ENCODE measurements around the gene KRTAP10-12. TPM values are rescaled to one million over a fixed set of nuclear protein-coding genes. Genes with fewer than 3 reads are reported as not detected.

KRTAP10-12 gene
- total and polyA plus RNA-seq, 2 of the 4 experiments (the other 2 are of a cell fraction): not detected

DNA sequence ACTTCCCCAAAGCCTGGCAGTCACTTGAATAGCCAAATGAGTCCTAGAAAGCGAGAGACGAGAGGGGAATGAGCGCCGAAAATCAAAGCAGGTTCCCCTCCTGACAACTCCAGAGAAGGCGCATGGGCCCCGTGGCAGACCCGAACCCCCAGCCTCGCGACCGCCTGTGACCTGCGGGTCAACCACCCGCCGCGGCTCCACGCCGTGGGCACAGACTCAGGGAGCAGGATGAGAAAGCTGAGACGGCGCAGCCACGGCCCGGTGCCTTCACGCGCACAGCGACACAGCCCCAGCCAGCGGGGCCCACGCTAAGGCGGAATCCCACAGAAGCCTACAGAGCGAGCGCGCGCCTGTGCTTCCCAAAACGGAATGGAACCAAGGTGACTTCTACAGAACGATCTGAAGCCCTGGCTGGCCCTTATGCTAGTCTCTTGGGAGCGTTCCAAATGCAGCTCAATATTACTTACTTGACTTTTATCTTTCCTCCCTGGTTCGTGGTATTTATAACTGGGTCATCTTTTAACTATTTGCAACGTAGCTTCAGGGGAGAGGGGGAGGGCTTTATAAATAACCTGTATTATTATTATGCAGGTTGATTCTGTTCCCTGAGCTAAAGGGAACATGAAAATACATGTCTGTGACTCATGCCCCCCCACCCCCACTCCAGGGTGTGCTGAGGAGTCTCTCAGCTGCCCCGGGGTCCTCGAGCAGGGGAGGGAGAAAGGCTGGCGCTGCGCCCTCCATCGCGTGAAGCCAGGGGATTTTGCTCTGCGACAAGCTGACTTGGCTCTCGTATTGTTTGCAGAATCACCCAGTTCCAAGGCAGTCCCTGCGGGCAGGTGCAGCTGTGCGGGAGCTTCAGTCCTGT lies 12.7 kb downstream of the KRTAP10-12 start:
- dilution Hi-C loops (cut with HindIII; ENCODE audit: low sequenced_read_pairs, unreplicated experiment): no loop called here
- no peak overlapping the region for H2BK20ac ChIP-seq (ENCODE audit: low read depth, low read length)

More for the DNA sequence above, 12.7 kb downstream of the KRTAP10-12 start:
- Histone ChIP-seq H4K5ac (ENCODE audit: low read depth, low read length) (no peak overlapping the region), H3K23ac (ENCODE audit: low read depth, low read length) (no peak overlapping the region), H3K4ac (ENCODE audit: low read depth, low read length) (no peak overlapping the region), H4K91ac (ENCODE audit: insufficient read depth, low read depth, low read length) (no peak overlapping the region), H3K18ac (ENCODE audit: low read depth, low read length) (no peak overlapping the region), H2BK5ac (ENCODE audit: low read depth, low read length, poor library complexity, severe bottlenecking) (no peak overlapping the region), H3K27me3 (ENCODE audit: control insufficient read depth, insufficient read depth, low read length) (peaks cover 79% of the 10 kb centered on the region), H2AK9ac (replicated peaks; ENCODE audit: low read depth, low read length, poor library complexity) (no peak overlapping the region), H2AK5ac (ENCODE audit: low read depth, low read length) (no peak overlapping the region), H2AFZ (replicated peaks; ENCODE audit: low read length, poor library complexity) (no peak overlapping the region), H3K4me3 (ENCODE audit: insufficient read depth, low read depth, low read length) (no peak overlapping the region), H3K4me2 (ENCODE audit: low read depth, low read length) (peak overlapping the region; percentile 31; the same call in 1 of the 2 replicates), H3K36me3 (ENCODE audit: control insufficient read depth, insufficient read depth, low read length) (no peaks in the 10 kb centered on the region), H3K79me1 (ENCODE audit: low read depth in 1 of 2, low read length in 2 of 2) (no peaks in the 10 kb centered on the region), H3K14ac (replicated peaks; ENCODE audit: low read depth, low read length) (no peak overlapping the region), H3K9me1 (ENCODE audit: insufficient read depth, low read length) (no peaks in the 10 kb centered on the region), H2BK120ac (ENCODE audit: low read depth, low read length) (no peak overlapping the region), H4K20me1 (ENCODE audit: insufficient read depth, low read length) (no peaks in the 10 kb centered on the region), H2BK15ac (ENCODE audit: low read depth, low read length) (no peak overlapping the region), H3K9ac (ENCODE audit: low read depth, low read length) (no peak overlapping the region), H4K8ac (ENCODE audit: low read depth in 2 of 2, low read length in 2 of 2) (no peak overlapping the region), H3K4me1 (ENCODE audit: control insufficient read depth, insufficient read depth, low read length) (peaks cover 1% of the 10 kb centered on the region; the same call in 1 of the 2 replicates), H3K27ac (ENCODE audit: insufficient read depth, low read length) (no peak overlapping the region), H3K56ac (ENCODE audit: extremely low read depth, insufficient read depth, low read length) (no peak overlapping the region), H3K9me3 (ENCODE audit: control insufficient read depth, insufficient read depth, low read length) (peaks cover 6% of the 10 kb centered on the region; the same call in 1 of the 2 replicates)
- no TSS peak for BruUV-seq (replicated peaks)
- ChIA-PET CTCF (no interaction called here), POLR2A (ENCODE audit: unreplicated experiment) (no interaction called here)
- in situ Hi-C loops (cut with MboI; ENCODE audit: low sequenced_read_pairs) (no loop called here), intact Hi-C loops (cut with micrococcal nuclease) (loop anchor here (10.0 kb wide), 1 partner anchor 55 kb away; the partner anchor contains the start of genes KRTAP12-3 and KRTAP12-4)
- TF ChIP-seq, protein P1, sequence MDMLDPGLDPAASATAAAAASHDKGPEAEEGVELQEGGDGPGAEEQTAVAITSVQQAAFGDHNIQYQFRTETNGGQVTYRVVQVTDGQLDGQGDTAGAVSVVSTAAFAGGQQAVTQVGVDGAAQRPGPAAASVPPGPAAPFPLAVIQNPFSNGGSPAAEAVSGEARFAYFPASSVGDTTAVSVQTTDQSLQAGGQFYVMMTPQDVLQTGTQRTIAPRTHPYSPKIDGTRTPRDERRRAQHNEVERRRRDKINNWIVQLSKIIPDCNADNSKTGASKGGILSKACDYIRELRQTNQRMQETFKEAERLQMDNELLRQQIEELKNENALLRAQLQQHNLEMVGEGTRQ (IDR thresholded peaks at IDR 0.05; ENCODE audit: low read depth, low read length): no peak
- TF ChIP-seq MAFK (IDR thresholded peaks at IDR 0.05; ENCODE audit: low read depth, low read length) (no peak), POLR2A (IDR thresholded peaks at IDR 0.05; ENCODE audit: low read depth, low read length) (no peak), RCOR1 (IDR thresholded peaks at IDR 0.05; ENCODE audit: insufficient replicate concordance, low read length) (no peak), RAD21 (IDR thresholded peaks at IDR 0.05; ENCODE audit: low read length) (no peak)
- WGBS, 2 experiments (ENCODE audit: extremely low coverage in 2 of 2, insufficient read length in 1 of 2): 3% methylated on average over 9 of the region's 45 CpGs; no CpG with 5 or more reads in 1 of the 2 experiments
- DNase-seq (peak; percentile 0), ATAC-seq (ENCODE audit: low read depth) (peak; percentile 46; the same call in 1 of the 2 replicates)
